Measurements from ENCODE around the gene TINCR.

DNA sequence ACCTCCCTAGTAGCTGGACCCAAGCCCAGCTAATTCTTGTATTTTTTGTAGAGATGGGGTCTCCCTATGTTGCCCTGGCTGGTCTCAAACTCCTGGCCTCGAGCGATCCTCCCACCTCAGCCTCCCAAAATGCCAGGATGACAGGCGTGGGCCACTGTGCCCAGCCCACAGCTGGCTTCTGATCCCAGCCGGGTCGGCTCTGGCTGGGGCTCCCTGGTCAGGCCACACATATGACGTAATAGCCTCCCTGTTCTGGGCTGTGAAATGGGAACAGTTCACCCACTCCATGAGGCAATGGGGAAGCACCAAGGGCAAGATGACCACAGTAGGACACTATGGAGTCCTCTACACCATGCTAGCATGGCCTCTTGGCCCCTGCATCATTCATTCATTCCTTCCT lies 41.1 kb downstream of the TINCR start:
- TF ChIP-seq, protein P1, sequence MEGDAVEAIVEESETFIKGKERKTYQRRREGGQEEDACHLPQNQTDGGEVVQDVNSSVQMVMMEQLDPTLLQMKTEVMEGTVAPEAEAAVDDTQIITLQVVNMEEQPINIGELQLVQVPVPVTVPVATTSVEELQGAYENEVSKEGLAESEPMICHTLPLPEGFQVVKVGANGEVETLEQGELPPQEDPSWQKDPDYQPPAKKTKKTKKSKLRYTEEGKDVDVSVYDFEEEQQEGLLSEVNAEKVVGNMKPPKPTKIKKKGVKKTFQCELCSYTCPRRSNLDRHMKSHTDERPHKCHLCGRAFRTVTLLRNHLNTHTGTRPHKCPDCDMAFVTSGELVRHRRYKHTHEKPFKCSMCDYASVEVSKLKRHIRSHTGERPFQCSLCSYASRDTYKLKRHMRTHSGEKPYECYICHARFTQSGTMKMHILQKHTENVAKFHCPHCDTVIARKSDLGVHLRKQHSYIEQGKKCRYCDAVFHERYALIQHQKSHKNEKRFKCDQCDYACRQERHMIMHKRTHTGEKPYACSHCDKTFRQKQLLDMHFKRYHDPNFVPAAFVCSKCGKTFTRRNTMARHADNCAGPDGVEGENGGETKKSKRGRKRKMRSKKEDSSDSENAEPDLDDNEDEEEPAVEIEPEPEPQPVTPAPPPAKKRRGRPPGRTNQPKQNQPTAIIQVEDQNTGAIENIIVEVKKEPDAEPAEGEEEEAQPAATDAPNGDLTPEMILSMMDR (IDR thresholded peaks at IDR 0.05): no peak
- TF ChIP-seq JUN (IDR thresholded peaks at IDR 0.05) (no peak), KDM5A (IDR thresholded peaks at IDR 0.05) (no peak), POLR2A (IDR thresholded peaks at IDR 0.05; ENCODE audit: low read length) (no peak), RCOR1 (IDR thresholded peaks at IDR 0.05; ENCODE audit: low read depth, low read length) (no peak), MAFK (IDR thresholded peaks at IDR 0.05; ENCODE audit: partially characterized antibody) (no peak)
